GM12878 (cell line): Measurements from ENCODE around the gene GH1. TPM values are rescaled to one million over a fixed set of nuclear protein-coding genes. Genes with fewer than 3 reads are reported as not detected.

Experiments
- ATAC-seq: fragments of 200-7000 bp; cut with Tn5 transposase; 3 replicates; pipeline ENCODE4 v1.9.1; 2020; ENCODE audit warnings: mild to moderate bottlenecking, moderate library complexity
- BruUV-seq: library from RNA; stranded (reverse); fragments of 400-500 nt; replicated peaks from 2 replicates; lab custom pipeline; 2021; lab: Mats Ljungman, UMichigan
- CTCF ChIA-PET: fragments of 300-600 bp; sonication (Branson Sonifier 250); formaldehyde crosslinking; extraction: SDS; loops from one replicate; lab custom pipeline; 2021; ENCODE audit warnings: inconsistent platforms; lab: Yijun Ruan, JAX
- POLR2A ChIA-PET: fragments of 350-600 bp; formaldehyde crosslinking; extraction: SDS; loops from one replicate; lab custom pipeline; 2021; ENCODE audit warnings: inconsistent platforms; lab: Charles Lee
- RAD21 ChIA-PET: fragments of 300-600 bp; sonication (Branson Sonifier 250); formaldehyde crosslinking; loops from one replicate; lab custom pipeline; 2023; ENCODE audit warnings: antibody characterized with exemption; ENCODE audit not compliant: unreplicated experiment; lab: Charles Lee
- SMC1A ChIA-PET: fragments of 300-600 bp; sonication (Branson Sonifier 250); formaldehyde crosslinking; loops from one replicate; lab custom pipeline; 2023; ENCODE audit not compliant: unreplicated experiment, uncharacterized antibody; lab: Charles Lee
- DNase-seq: peaks from one replicate; pipeline ENCODE4 v3.0.0-alpha.2; 2011; ENCODE audit warnings: low read depth, low spot score
- FAIRE-seq: peaks from 3 replicates; lab custom pipeline; 2011; peaks lifted over from hg19 to GRCh38; lab: Jason Lieb, UNC
- H2AFZ ChIP-seq: 2 replicates; pipeline ENCODE4 v1.6.0; 2011; ENCODE audit warnings: low read depth, low read length, control low read depth; ENCODE audit not compliant: control insufficient read depth
- H3K27ac ChIP-seq: 2 replicates; pipeline ENCODE4 v1.5.1; 2011; ENCODE audit warnings: control low read depth; ENCODE audit not compliant: control insufficient read depth, insufficient read depth
- H3K27me3 ChIP-seq, 2 experiments: replicated peaks in 1 of 2; 2 replicates each; pipeline versions ENCODE4 v1.6.0 to v1.6.1; 2011; ENCODE audit warnings: low read length in 1 of 2; ENCODE audit not compliant: control insufficient read depth in 2 of 2, insufficient read depth in 2 of 2
- H3K36me3 ChIP-seq, 2 experiments: 2 replicates each; pipeline ENCODE4 v1.5.1; 2011; ENCODE audit warnings: low read length in 1 of 2; ENCODE audit not compliant: control insufficient read depth in 2 of 2, insufficient read depth in 2 of 2
- H3K4me1 ChIP-seq: 2 replicates; pipeline ENCODE4 v1.6.1; 2011; ENCODE audit warnings: mild to moderate bottlenecking, low read length, moderate library complexity, mixed read lengths; ENCODE audit not compliant: control insufficient read depth, insufficient read depth
- H3K4me2 ChIP-seq: 2 replicates; pipeline ENCODE4 v1.6.0; 2011; ENCODE audit warnings: control low read depth; ENCODE audit not compliant: control insufficient read depth, insufficient read depth
- H3K4me3 ChIP-seq: fragments of 200-600 bp; sonication (generic); 2 replicates; pipeline ENCODE4 v1.5.1; 2016
- H3K79me2 ChIP-seq: 2 replicates; pipeline ENCODE4 v1.6.0; 2011; ENCODE audit warnings: low read length; ENCODE audit not compliant: control insufficient read depth, insufficient read depth
- H3K9ac ChIP-seq: 2 replicates; pipeline ENCODE4 v1.8.0; 2011; ENCODE audit warnings: low read length, control low read depth, mixed read lengths; ENCODE audit not compliant: control insufficient read depth, insufficient read depth
- H3K9me3 ChIP-seq: replicated peaks from 3 replicates; pipeline ENCODE4 v1.5.1; 2011; ENCODE audit warnings: mild to moderate bottlenecking, low read length; ENCODE audit not compliant: control insufficient read depth, insufficient read depth
- H4K20me1 ChIP-seq: 2 replicates; pipeline ENCODE4 v1.6.0; 2011; ENCODE audit not compliant: control insufficient read depth, insufficient read depth
- BRCA1 ChIP-seq: IDR thresholded peaks from 2 replicates; pipeline ENCODE4 v1.6.1; 2011; ENCODE audit warnings: low read depth, low read length, improper control_type of control experiment
- EGR1 ChIP-seq, 2 experiments: IDR thresholded peaks; 1 replicate in 1 of 2; 2 replicates in 1 of 2; pipeline ENCODE4 v1.6.1; 2011 to 2012; ENCODE audit warnings: low read depth in 2 of 2, low read length in 2 of 2, borderline replicate concordance in 1 of 2, mild to moderate bottlenecking in 1 of 2, moderate library complexity in 1 of 2
- HDAC6 ChIP-seq: fragments of 200-600 bp; sonication (generic); IDR thresholded peaks from one replicate; pipeline ENCODE4 v1.8.0; 2017; ENCODE audit warnings: antibody characterized with exemption; ENCODE audit not compliant: unreplicated experiment
- IRF4 ChIP-seq: IDR thresholded peaks from 2 replicates; pipeline ENCODE4 v1.6.1; 2011; ENCODE audit warnings: low read depth, low read length
- MEF2A ChIP-seq: IDR thresholded peaks from 2 replicates; pipeline ENCODE4 v1.6.1; 2011; ENCODE audit warnings: low read depth, mild to moderate bottlenecking, low read length, moderate library complexity; ENCODE audit not compliant: insufficient read depth
- NRF1 ChIP-seq: conservative IDR thresholded peaks from 2 replicates; pipeline ENCODE4 v1.6.1; 2011; ENCODE audit warnings: mild to moderate bottlenecking, low read depth, low read length, improper control_type of control experiment
- SPI1 ChIP-seq: IDR thresholded peaks from 2 replicates; pipeline ENCODE4 v1.6.1; 2011; ENCODE audit warnings: low read depth, mild to moderate bottlenecking, low read length, moderate library complexity, borderline replicate concordance; ENCODE audit not compliant: insufficient read depth
- TCF3 ChIP-seq: IDR thresholded peaks from 2 replicates; pipeline ENCODE4 v1.6.1; 2012; ENCODE audit warnings: low read depth, mild to moderate bottlenecking, low read length, borderline replicate concordance; ENCODE audit not compliant: insufficient read depth
- WGBS: methylation state at CpG from one replicate; pipeline ENCODE4 v1.1.6; 2016; ENCODE audit warnings: low lambda C conversion rate; ENCODE audit not compliant: insufficient replicate concordance, insufficient coverage; ENCODE audit errors: missing lambda C conversion rate; 5-methylcytosine and 5-hydroxymethylcytosine counted together
- in situ Hi-C: fragments of 300-500 bp; cut with MboI; formaldehyde crosslinking; loops from 9 replicates; pipeline ENCODE4 v1.14.3; 2018; ENCODE audit warnings: mixed read lengths
- intact Hi-C: fragments of 100-400 bp; cut with micrococcal nuclease; formaldehyde crosslinking; loops from one replicate; pipeline ENCODE4 v1.14.2; 2022; ENCODE audit not compliant: unreplicated experiment
- polyA plus RNA-seq, 11 experiments: library from polyadenylated mRNA; depleted of rRNA in 4 of 11; unstranded in 6 of 11; stranded (reverse) in 5 of 11; fragments of >200 nt; fragmentation: Nextera tagmentation in 4 of 11; fragmentation: Illumina TruSeq in 1 of 11; extraction: Ambion mirVana in 4 of 11; extraction: Trizol in 1 of 11; gene quantifications; 1 replicate in 1 of 11; 2 replicates in 10 of 11; pipeline versions ENCODE4 v1.2.1 to v1.2.3, GENCODE V29; 2011 to 2016; ENCODE audit warnings: inconsistent platforms in 2 of 11, missing spikeins in 2 of 11, low read depth in 1 of 11
- total RNA-seq, 4 experiments: library from RNA; depleted of rRNA in 3 of 4; stranded (reverse); fragments of >200 nt in 3 of 4; fragmentation: Illumina TruSeq in 1 of 4; extraction: Trizol in 1 of 4; gene quantifications; 2 replicates each; pipeline versions ENCODE4 v1.2.1 to v1.2.3, GENCODE V29; 2013 to 2021
- TF ChIP-seq, protein P1 (sequence below): IDR thresholded peaks from 2 replicates; pipeline ENCODE4 v1.6.1; 2012; ENCODE audit warnings: mild to moderate bottlenecking, low read depth, low read length
- TF ChIP-seq, protein P2 (sequence below): IDR thresholded peaks from 2 replicates; pipeline ENCODE4 v1.6.1; 2011; ENCODE audit warnings: borderline replicate concordance, low read depth, mild to moderate bottlenecking, moderate library complexity, mixed read lengths, low read length; ENCODE audit not compliant: insufficient read depth; ENCODE audit errors: extremely low read length
- TF ChIP-seq, protein P3 (sequence below): IDR thresholded peaks from 2 replicates; pipeline ENCODE4 v1.6.1; 2011; ENCODE audit warnings: borderline replicate concordance, low read depth, mild to moderate bottlenecking, moderate library complexity, low read length; ENCODE audit not compliant: insufficient read depth, poor library complexity, severe bottlenecking
- TF ChIP-seq, protein P4 (sequence below): fragments of 450-650 bp; IDR thresholded peaks from 2 replicates; pipeline ENCODE4 v1.6.1; 2016; ENCODE audit warnings: mild to moderate bottlenecking

GH1 gene
- total and polyA plus RNA-seq, 10 of the 15 experiments (the other 5 are each of a cell fraction or from before 2014, with no cell fraction given): 0.13 to 0.42 TPM; not detected in 8

DNA sequence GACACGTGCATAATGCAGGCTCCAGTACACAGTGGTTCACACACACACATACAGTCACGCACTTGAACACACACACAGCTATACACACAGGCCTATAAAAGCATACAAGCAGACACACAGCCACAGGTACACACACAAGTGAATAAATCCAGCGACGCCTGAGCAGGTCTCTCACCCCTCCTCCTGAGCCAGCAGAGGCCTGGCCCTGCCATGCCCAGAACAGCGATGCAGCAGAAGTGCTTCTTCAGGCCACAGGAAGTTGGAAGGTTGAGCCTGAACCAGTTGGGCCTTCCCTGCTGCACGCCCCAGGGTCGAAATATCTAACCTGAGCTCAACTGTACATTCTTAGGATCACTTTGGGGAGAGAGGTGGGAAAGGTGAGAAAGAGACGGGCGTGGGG, 20.8 kb upstream of the GH1 start (continued):
- TF ChIP-seq BRCA1 (no peak), NRF1 (no peak)
- TF ChIP-seq, protein P1, sequence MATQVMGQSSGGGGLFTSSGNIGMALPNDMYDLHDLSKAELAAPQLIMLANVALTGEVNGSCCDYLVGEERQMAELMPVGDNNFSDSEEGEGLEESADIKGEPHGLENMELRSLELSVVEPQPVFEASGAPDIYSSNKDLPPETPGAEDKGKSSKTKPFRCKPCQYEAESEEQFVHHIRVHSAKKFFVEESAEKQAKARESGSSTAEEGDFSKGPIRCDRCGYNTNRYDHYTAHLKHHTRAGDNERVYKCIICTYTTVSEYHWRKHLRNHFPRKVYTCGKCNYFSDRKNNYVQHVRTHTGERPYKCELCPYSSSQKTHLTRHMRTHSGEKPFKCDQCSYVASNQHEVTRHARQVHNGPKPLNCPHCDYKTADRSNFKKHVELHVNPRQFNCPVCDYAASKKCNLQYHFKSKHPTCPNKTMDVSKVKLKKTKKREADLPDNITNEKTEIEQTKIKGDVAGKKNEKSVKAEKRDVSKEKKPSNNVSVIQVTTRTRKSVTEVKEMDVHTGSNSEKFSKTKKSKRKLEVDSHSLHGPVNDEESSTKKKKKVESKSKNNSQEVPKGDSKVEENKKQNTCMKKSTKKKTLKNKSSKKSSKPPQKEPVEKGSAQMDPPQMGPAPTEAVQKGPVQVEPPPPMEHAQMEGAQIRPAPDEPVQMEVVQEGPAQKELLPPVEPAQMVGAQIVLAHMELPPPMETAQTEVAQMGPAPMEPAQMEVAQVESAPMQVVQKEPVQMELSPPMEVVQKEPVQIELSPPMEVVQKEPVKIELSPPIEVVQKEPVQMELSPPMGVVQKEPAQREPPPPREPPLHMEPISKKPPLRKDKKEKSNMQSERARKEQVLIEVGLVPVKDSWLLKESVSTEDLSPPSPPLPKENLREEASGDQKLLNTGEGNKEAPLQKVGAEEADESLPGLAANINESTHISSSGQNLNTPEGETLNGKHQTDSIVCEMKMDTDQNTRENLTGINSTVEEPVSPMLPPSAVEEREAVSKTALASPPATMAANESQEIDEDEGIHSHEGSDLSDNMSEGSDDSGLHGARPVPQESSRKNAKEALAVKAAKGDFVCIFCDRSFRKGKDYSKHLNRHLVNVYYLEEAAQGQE: no peak
- TF ChIP-seq, protein P2, sequence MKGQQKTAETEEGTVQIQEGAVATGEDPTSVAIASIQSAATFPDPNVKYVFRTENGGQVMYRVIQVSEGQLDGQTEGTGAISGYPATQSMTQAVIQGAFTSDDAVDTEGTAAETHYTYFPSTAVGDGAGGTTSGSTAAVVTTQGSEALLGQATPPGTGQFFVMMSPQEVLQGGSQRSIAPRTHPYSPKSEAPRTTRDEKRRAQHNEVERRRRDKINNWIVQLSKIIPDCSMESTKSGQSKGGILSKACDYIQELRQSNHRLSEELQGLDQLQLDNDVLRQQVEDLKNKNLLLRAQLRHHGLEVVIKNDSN: no peak
- TF ChIP-seq, all 136 proteins: peak for 0

DNA sequence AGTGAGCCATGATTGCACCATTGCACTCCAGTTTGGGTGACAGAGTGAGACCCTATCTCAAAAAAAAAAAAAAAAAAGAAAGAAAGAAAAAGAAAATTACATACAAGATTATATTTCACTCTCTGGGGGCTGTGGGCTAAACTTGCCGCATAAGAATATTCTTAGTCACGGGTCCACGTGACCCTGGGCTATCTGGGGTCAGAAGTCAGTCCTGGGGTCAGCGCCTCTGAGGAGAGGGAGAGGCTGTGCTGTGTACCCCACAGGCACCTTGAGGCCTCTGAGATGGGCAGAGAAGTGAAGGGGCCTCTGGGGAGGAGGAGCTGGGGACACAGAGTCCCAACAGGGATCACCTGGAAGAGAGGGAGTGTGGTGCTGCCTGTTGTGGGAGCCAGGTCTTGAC, 19.3 kb upstream of the GH1 start:
- Histone ChIP-seq H3K9ac (no peak overlapping the region), H3K9me3 (no peaks in the 10 kb centered on the region), H3K4me1 (peaks cover 6% of the 10 kb centered on the region), H3K79me2 (peaks cover under 1% of the 10 kb centered on the region; the same call in 1 of the 2 replicates), H3K4me3 (no peak overlapping the region), H2AFZ (no peak overlapping the region), H4K20me1 (no peaks in the 10 kb centered on the region), H3K27ac (no peak overlapping the region), H3K27me3 (no peaks in the 10 kb centered on the region), H3K36me3 (no peaks in the 10 kb centered on the region), H3K4me2 (no peak overlapping the region)
- intact Hi-C loops (no loop called here), in situ Hi-C loops (no loop called here)
- ChIA-PET RAD21 (no interaction called here), CTCF (interaction anchor here (0.9 to 1.9 kb wide), 5 partner anchors 8 to 196 kb away, joined by 3 to 9 read pairs (median 5); no protein-coding TSS in a partner anchor), POLR2A (interaction anchor here (0.7 kb wide), 1 partner anchor 8 kb away, joined by 3 read pairs; no protein-coding TSS in a partner anchor), SMC1A (no interaction called here)
- no peak for FAIRE-seq
- 94% methylated on average over 4 of the region's 4 CpGs for WGBS
- no peak for DNase-seq
- BruUV-seq: no TSS peak
- no peak for ATAC-seq
- TF ChIP-seq, protein P3, sequence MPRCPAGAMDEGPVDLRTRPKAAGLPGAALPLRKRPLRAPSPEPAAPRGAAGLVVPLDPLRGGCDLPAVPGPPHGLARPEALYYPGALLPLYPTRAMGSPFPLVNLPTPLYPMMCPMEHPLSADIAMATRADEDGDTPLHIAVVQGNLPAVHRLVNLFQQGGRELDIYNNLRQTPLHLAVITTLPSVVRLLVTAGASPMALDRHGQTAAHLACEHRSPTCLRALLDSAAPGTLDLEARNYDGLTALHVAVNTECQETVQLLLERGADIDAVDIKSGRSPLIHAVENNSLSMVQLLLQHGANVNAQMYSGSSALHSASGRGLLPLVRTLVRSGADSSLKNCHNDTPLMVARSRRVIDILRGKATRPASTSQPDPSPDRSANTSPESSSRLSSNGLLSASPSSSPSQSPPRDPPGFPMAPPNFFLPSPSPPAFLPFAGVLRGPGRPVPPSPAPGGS: no peak
- TF ChIP-seq EGR1 (IDR thresholded peaks at IDR 0.05; ENCODE audit: borderline replicate concordance in 1 of 2, low read depth in 2 of 2, low read length in 2 of 2): no peak
- no peak for TF ChIP-seq HDAC6
- no peak for TF ChIP-seq TCF3
- TF ChIP-seq MEF2A: no peak
- TF ChIP-seq SPI1: no peak
- no peak for TF ChIP-seq IRF4
- TF ChIP-seq, protein P4, sequence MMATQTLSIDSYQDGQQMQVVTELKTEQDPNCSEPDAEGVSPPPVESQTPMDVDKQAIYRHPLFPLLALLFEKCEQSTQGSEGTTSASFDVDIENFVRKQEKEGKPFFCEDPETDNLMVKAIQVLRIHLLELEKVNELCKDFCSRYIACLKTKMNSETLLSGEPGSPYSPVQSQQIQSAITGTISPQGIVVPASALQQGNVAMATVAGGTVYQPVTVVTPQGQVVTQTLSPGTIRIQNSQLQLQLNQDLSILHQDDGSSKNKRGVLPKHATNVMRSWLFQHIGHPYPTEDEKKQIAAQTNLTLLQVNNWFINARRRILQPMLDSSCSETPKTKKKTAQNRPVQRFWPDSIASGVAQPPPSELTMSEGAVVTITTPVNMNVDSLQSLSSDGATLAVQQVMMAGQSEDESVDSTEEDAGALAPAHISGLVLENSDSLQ: no peak
